A204.1 (cell line): ENCODE measurements around the gene PROC.

ENCODE experiments used
- FAIRE-seq: peaks from 2 replicates; lab custom pipeline; 2012; peaks lifted over from hg19 to GRCh38; lab: Jason Lieb, UNC

Gene PROC

DNA sequence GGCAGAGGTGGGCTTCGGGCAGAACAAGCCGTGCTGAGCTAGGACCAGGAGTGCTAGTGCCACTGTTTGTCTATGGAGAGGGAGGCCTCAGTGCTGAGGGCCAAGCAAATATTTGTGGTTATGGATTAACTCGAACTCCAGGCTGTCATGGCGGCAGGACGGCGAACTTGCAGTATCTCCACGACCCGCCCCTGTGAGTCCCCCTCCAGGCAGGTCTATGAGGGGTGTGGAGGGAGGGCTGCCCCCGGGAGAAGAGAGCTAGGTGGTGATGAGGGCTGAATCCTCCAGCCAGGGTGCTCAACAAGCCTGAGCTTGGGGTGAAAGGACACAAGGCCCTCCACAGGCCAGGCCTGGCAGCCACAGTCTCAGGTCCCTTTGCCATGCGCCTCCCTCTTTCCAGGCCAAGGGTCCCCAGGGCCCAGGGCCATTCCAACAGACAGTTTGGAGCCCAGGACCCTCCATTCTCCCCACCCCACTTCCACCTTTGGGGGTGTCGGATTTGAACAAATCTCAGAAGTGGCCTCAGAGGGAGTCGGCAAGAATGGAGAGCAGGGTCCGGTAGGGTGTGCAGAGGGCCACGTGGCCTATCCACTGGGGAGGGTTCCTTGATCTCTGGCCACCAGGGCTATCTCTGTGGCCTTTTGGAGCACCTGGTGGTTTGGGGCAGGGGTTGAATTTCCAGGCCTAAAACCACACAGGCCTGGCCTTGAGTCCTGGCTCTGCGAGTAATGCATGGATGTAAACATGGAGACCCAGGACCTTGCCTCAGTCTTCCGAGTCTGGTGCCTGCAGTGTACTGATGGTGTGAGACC lies at the start of gene PROC:
Gene PROC (plus strand): TSS at position 128 of the 812 bp plus-strand sequence. CDS start 1,516 bp downstream, outside the sequence.
- FAIRE-seq = no peak

DNA sequence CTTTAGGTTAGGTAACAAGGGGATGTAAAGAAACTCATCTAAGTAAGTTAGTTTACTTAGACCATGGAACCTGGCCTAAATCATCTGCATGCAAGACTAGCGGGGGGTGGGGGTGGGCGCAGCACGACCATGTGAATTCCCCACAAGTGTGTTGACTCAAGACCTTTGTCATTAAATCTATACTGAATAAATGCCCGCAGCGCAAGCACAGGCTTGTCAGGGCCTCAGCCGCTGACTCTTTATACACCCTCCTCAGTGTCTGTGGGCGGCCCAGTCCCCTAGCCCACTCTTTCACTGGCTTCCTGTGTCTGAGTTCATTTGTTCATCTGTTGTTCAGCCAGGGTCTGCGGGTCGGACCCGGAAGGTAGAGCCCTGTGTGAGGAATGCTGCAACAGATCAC lies 48.2 kb upstream of the PROC start:
- FAIRE-seq = no peak

DNA sequence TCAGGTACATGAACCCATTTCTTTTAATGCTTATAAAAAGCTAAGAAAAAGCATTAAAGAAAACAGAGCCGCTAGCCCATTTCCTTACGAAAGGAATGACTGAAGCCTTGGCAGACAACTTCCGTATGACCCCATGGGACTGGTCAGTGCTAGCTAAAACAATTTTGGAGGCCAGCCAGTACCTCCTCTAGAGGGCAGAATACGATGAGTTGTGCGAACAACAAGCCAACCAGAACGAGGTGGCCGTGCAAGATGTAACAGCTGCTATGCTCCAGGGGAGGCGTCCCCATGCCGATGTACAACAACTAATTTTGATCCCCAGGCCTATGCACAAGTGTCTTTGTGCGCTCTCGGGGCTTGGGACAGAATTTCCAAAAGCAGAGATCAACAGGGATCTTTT lies 47.2 kb upstream of the PROC start:
- FAIRE-seq = no peak

DNA sequence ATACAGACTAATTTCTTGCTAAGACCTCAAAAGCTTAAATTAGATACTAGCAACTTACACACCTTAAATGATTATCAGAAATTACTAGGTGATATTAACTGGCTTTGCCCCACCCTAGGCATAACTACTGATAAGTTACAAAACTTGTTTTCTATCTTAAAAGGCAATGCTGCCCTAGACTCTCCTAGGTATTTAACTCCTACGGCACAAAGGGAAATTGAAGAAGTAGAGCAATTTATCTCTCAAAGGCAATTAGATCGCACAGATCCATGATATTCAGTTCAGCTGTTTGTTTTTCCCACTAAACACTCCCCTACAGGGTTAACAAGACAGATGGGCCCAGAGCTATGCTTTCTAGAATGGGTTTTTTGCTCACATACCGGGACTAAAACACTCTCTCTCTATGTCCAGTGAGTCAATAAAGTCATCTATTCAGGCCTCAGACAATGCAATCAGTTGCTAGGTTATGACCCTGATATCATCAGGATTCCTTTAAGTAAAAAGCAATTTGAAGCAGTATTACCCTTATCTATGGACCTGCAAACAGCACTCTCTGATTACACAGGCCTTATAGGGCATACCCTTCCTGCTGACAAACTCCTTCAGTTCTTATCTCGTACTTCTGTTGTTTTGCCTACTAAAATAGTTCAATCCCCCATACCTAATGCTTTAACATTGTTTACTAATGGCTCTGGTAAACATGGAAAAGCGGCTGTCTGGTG lies 44.7 kb upstream of the PROC start:
- no peak for FAIRE-seq

GRCh38 chr2:127376257-127376656 lies 42.0 kb upstream of the PROC start:
- FAIRE-seq = no peak

GRCh38 chr2:127377262-127377661 lies 41.0 kb upstream of the PROC start:
- FAIRE-seq = no peak

- FAIRE-seq = no peak
Measured at GRCh38 chr2:127378720-127379119, 39.5 kb upstream of the PROC start.

- FAIRE-seq = no peak
Measured at GRCh38 chr2:127379712-127380355, 38.4 kb upstream of the PROC start.

GRCh38 chr2:127381762-127382161 lies 36.5 kb upstream of the PROC start:
- no peak for FAIRE-seq

- FAIRE-seq = no peak
Measured at GRCh38 chr2:127382831-127383230, 35.4 kb upstream of the PROC start.

GRCh38 chr2:127384529-127384928 lies 33.7 kb upstream of the PROC start:
- FAIRE-seq = no peak

DNA sequence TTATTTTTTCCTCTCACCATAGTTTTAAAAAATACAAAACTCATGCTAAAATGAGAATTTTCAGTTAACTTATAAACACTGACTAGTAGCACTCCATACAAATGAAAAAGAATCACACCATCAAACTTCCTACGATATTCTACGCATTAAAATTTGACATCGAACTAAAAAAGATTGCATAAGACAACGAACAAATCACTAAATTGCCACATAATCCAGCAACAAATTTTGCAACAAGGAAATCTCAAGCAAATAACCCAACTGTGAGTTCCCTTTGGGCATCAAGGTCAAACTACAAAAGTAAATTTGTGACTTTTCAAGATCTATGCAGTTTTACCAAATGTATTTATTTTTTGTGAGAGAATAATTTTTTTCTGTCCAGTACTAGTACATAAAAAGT lies 32.0 kb upstream of the PROC start:
- no peak for FAIRE-seq

GRCh38 chr2:127386764-127387654 lies 31.2 kb upstream of the PROC start:
- FAIRE-seq = no peak

- no peak for FAIRE-seq
Measured at GRCh38 chr2:127387655-127388422, 30.4 kb upstream of the PROC start, which contains the start of gene MAP3K2. MAP3K2 (minus strand) TSS chr2:127387975; CDS start chr2:127343129, 44,846 bp downstream.

- FAIRE-seq = no peak
Measured at GRCh38 chr2:127388423-127389164, 29.6 kb upstream of the PROC start.

DNA sequence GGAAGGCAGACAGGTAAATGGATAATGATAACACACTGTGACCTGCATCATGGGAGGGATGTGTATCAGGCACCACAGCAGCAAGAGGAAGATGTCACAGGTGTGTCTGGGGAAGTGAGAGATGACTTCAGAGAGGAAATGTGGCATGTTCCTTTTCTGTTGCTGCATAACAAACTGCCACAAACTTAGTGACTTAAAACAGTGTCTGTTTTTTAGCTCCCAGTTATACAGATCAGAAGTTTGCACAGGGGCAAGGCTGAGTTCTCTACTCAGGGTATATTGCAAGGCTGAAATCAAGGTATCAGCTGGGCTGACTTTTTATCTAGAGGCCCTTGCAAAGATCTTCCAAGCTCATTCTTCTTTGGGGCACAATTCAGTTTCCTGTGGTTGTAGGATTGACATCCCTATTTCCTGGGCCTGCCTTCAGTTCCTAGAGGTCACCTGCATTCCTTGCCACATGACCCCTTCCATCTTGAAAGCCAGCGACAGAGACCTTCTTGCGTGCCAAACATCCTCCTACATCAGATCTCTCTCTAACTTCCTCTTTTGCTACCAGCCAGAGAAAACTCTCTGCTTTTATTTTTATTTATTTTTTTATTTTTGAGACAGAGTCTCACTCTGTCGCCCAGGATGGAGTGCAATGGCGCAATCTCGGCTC lies 28.3 kb upstream of the PROC start:
- FAIRE-seq = no peak

DNA sequence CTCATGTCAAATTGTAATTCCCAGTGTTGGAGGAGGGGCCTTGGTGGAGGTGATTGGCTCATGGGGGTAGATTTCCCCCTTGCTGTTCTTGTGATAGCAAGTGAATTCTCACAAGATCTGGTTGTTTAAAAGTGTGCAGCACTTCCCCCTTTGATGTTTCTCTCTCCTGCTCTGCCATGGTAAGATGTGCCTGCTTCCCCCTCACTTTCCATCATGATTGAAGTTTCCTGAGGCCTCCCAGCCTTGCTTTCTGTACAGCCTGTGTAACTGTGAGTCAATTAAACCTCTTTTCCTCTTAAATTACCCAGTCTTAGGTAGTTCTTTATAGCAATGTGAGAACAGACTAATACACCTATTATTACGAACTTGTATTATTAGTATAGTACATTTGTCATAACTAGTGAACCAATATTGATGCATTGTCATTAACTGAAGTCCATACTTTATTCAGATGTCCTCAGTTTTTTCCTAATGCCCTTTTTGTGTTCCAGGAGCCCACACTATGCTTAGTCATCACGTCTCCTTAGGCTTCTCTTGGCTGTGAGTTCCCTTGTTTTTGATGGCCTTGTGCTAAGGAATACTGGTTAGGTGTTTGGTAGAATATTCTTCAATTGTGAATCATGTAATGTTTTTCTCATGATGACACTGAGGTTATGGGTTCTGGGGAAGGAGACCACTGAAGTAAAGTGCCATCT lies 25.9 kb upstream of the PROC start:
- no peak for FAIRE-seq

DNA sequence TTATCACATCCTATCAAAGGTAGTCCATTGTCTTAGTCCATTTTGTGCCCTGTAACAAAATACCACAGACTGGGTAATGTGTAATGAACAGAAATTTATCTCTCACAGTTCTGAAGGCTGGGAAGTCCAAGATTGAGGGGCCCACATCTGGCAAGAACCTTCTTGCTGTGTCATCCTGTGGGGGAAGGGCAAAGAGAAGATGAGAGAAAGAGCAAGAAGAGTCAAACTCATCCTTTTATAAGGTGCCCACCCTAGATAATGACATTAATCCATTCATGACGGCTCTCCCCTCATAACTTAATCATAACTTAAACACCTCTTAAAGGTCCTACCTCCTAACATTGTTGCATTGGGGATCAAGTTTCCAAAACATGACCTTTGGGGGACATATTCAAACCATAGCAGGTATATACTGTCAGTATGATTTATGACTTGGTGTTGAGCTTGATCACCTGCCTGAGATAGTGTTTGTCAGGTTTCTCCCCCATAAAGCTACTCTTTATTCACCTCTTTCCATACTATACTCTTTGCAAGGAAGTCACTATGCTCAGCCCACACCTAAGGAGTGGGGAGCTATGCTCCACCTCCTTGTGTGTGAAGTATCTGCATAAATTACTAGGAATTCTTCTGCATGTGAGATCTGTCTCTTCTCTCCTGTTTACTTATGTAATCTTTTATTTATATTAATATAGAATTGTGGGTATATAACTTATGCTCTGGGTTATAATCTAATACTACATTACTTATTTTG lies 25.2 kb upstream of the PROC start:
- FAIRE-seq = no peak

DNA sequence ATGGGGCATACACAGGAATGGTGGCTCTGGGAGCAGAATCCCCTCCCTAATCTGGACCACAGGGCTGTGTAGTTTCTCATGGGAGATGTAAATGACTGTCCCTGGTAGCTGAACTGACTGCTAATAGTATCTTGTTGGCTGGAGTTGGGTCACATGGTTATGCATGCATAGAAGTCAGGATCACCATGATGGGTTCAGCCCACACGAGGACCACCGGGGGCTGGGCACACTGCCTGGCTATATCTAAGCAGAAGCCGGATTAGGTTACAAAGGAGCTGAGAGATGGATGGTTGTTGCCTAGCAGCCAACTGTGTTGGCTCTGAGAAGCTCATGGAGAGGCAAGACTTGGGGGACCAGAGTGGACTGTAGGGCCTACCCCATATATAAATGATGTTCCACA lies 23.7 kb upstream of the PROC start:
- no peak for FAIRE-seq
